GM12873 (cell line): Measurements from ENCODE around the gene DRC7.

Source experiments
- CTCF ChIP-seq: IDR thresholded peaks from 2 replicates; pipeline ENCODE4 v1.5.1; 2012; ENCODE audit warnings: low read depth, mild to moderate bottlenecking, moderate library complexity, low read length, control low read depth; ENCODE audit not compliant: insufficient read depth; ENCODE audit errors: missing control alignments

Gene DRC7

GRCh38 chr16:57743886-57744641, 49.5 kb downstream of the DRC7 start:
- no peak for TF ChIP-seq CTCF

GRCh38 chr16:57744642-57744903, 50.0 kb downstream of the DRC7 start:
- TF ChIP-seq CTCF, result no peak

DNA sequence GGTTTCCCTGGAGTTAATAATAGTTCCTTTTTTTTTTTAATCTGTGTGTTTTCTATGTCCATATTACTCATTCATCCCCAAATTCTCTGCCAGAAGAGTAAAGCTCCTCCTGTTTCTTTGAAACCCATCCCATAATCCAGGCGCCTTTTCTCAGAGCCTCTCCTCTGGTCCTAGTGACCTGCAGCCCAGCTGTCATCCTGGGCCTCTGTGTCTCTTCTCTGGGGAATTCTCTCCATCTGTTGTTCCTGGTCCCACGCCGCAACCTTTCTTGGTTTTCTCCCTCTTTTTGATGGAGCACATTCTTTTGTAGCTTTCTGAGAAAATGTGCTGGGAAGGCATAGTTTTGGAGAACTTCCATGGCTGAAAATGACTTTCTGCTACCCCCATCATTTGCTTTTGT, 51.2 kb downstream of the DRC7 start:
- no peak for TF ChIP-seq CTCF

DNA sequence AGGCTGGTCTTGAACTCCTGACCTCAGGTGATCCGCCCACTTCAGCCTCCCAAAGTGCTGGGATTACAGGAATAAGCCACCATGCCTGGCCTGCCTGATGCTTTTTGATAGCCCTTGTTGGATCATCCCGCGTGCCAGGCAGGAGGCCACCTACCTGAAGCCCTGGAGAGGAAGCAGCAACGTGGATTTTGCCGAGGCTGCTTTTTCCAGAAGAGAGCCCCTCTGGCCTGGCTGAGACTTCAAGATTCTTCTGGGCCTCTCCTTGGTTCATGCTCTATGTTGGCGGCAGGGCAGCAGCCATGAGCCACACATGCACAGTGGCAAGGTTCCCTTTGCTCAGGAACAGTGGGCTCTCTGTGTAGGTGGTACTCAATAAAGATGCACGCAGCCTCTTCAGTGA, 52.5 kb downstream of the DRC7 start:
- TF ChIP-seq CTCF, result no peak

- no peak for TF ChIP-seq CTCF
Measured at GRCh38 chr16:57747496-57747895, 52.9 kb downstream of the DRC7 start.

GRCh38 chr16:57747996-57748395, 53.4 kb downstream of the DRC7 start:
- no peak for TF ChIP-seq CTCF

GRCh38 chr16:57748596-57748995, 54.0 kb downstream of the DRC7 start:
- TF ChIP-seq CTCF, result no peak

- no peak for TF ChIP-seq CTCF
Measured at GRCh38 chr16:57749101-57749692, 54.6 kb downstream of the DRC7 start.
